Adrenal gland (tissue), 5 donors: ENCODE results near the gene ENDOU.

Experiments used
- CTCF ChIP-seq, 6 experiments: fragments of 450-650 bp in 4 of 6; fragments of 200-600 bp in 2 of 6; sonication (generic) in 1 of 6; IDR thresholded peaks; 1 replicate in 5 of 6; 2 replicates in 1 of 6; pipeline versions ENCODE4 v1.5.1 to v1.8.0; 2016 to 2021; ENCODE audit warnings: antibody characterized with exemption in 6 of 6, mild to moderate bottlenecking in 2 of 6, moderate library complexity in 1 of 6
- POLR2A ChIP-seq, 2 donors: fragments of 450-650 bp; IDR thresholded peaks; one replicate each; pipeline ENCODE4 v1.6.1; 2017; ENCODE audit warnings: antibody characterized with exemption in 2 of 2, mild to moderate bottlenecking in 2 of 2, moderate library complexity in 1 of 2
- donor health status: DM: no; HTN: no; CAD: no.

DNA sequence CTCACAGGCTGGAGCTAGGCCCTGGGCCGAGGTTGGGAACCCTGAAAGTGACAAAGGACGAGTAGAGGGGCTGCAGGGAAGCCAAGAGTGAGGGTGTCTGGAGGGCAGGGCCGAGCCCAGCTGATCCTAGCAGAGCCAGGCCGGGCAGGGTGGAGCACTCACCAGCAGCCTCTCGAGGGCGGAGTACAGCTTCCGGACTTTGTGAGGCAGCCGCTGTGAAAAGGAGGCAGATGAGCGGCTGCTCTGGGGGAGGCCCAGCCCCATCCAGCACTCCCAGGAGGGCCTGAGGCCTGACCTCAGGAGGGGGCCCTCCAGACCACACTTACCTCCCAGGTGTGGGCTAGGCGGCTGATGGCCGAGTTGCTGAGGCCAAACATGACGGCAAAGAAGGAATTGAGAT is 14.7 kb upstream of the ENDOU start:
- TF ChIP-seq CTCF (IDR thresholded peaks at IDR 0.05) (no peak), POLR2A (IDR thresholded peaks at IDR 0.05) (no peak)
